NCI-H524 (cell line): Measurements from ENCODE around the gene CSF3.

Experiments
- DNase-seq, 2 experiments: peaks; one replicate each; lab custom pipeline; 2025; lab: John Stamatoyannopoulos, UW

The CSF3 gene

DNA sequence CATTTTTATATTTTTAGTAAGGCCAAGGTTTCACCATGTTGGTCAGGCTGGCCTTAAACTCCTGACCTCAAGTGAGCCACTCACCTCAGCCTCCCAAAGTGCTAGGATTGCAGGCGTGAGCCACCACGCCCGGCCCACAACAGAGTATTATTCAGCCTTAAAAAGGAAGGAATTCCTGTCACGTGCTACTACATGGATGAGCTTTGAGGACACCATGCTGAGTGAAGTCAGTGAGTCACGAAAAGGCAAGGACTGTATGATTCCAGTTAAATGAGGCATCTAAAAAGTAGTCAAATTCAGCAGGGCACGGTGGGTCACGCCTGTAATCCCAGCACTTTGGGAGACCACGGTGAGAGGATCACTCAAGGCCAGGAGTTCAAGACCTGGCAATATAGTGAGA, 9.7 kb downstream of the CSF3 start:
- no peak for DNase-seq

DNA sequence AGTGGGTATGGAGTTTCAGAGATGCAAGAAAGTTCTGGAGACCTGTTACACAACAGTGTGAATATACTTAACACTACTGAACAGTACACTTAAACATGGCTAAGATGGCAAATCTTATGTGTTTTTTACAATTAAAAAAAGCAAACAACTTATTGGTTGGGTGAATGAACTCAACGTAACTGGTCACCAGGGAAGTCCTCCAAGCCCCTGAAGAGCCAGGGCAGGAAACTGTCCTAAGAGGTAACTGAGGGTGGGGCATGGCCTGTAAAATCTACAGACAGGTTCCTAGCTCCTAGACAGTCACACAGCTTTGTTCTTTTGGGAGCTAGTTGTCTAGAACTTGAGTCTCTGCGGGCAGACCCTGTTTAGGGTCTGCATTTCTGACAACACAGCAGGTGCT, 10.3 kb downstream of the CSF3 start:
- no peak for DNase-seq

DNA sequence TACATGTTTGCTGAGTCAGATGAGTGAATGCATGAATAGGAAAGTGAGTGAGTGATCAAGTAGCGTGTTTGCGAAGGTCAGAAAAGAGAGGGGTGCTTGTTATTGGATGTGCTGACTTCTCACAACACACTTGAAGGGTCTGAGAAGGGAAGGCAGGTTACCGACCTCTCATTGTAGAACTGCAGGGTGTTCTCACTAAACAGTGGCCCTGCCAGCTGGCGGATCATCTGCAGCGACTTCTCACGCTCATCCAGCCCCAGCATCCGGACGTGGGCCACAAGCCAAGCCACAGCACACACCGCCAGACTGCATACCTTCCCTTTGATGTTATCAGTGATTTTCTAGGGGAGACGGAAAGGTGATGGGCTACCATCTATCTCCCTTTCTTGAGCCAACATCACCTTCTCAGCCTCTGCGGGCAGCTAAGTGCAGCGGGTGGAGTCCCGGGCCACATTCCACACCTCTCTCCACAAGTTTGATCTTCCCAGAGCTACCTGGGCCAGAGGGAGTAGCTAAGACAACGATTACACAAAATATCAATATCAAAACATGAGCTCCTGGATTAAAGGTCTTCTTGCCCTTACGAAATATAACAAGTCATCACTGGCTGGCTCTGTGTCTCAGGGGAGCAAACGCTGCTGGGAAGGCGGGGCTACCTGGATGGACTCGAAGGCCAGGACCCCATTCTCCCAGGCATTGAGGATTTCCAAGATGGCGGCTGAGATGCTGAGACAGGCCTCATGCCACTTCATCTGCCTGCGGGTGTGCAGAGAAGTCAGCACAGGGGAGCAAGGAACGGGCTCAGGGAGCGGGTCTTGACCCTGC, 11.0 kb downstream of the CSF3 start:
- no peak for DNase-seq

DNA sequence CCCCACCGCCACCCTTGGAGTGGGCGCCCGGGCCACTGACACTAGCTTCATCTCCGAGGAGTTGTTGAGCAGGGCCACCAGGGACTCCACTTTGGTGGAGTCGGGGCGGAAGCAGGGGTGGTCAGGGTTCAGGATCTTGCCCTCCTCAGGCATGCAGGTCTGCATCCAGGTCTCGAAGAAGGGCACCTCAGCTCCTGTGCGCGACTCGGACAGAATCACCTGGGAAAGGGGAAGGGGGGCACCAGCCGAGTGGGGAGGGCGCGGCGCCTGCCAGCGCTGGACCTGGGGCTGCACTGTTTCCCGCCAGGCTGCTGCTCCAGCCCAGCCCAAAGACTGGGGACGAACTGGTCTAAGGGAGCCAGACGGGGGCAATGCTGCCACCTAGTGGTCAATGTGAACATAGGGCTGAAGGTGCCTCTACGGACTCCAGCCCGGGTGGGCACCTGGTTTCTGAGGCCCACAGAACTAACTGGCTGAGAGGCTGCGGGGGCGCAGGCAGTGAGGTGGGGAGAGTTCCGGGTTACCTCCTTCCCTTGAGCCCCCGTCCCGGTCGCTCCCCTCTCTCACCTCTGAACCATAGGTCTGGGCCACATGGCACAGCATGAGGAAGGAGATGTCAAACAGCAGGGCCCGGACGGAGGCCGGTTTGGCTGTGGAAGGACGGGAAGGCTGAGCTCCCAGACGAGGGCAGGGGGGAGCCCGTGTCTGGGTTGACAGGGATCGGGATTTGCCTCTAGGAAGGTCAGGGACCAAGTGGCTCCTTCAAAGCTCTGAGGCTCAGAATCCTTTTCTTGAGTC, 11.8 kb downstream of the CSF3 start:
- DNase-seq: peak; percentile 75 to 79

DNA sequence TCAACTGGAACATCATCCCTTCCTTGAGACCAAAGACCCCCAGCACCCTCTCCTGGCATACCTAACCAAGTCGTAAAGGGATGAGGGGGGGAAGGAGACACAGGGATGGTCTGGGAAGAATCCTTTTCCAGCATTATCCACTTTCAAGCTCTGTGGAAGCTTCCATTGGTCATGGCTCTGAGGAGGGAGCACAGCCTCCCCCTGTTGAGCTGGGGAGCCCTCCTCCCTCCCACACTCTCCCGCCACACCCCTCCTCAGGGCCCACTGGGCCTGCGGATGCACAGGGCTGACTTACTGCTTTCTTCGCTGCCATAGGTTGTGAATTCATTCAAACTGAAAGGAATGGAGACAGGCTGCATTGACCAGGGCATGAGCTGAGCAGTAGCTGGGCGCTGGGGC, 12.4 kb downstream of the CSF3 start:
- DNase-seq: no peak

DNA sequence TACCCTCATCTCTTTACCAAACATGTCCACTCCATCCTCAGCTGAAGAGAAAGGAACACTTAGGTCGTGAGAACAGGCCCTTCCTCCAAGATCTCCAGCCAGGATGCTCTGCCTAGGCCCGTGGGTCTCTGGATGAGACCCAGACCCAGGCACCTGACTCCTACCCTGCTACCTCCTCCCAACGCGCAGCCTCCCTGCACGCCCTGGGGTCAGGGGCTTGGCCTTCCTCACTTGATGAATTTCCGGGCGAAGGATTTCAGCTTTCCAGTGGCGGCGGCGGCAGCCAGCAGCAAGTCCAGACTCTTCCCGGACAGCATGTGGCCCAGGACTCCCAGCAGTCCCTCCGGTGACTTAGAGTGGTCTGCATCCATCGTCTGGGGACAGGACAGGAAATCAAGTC, 13.4 kb downstream of the CSF3 start:
- DNase-seq: no peak

DNA sequence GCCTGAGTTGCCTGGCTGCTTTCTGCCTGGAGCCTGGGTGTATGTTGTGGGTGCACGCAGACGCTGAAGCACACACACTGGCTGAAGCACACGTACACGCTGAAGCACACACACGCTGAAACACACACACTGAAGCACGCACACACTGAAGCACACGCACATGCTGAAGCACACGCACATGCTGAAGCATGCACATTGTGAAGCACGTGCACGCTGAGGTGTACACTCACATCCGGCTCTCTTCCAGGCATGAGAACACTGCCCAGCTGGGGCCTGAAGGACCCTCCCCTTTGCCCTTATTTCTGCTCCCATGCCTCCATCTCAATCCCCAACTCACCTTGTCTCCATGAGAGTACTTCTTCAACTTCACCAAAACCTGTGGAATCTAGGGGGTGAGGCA, 16.5 kb downstream of the CSF3 start:
- DNase-seq: no peak

DNA sequence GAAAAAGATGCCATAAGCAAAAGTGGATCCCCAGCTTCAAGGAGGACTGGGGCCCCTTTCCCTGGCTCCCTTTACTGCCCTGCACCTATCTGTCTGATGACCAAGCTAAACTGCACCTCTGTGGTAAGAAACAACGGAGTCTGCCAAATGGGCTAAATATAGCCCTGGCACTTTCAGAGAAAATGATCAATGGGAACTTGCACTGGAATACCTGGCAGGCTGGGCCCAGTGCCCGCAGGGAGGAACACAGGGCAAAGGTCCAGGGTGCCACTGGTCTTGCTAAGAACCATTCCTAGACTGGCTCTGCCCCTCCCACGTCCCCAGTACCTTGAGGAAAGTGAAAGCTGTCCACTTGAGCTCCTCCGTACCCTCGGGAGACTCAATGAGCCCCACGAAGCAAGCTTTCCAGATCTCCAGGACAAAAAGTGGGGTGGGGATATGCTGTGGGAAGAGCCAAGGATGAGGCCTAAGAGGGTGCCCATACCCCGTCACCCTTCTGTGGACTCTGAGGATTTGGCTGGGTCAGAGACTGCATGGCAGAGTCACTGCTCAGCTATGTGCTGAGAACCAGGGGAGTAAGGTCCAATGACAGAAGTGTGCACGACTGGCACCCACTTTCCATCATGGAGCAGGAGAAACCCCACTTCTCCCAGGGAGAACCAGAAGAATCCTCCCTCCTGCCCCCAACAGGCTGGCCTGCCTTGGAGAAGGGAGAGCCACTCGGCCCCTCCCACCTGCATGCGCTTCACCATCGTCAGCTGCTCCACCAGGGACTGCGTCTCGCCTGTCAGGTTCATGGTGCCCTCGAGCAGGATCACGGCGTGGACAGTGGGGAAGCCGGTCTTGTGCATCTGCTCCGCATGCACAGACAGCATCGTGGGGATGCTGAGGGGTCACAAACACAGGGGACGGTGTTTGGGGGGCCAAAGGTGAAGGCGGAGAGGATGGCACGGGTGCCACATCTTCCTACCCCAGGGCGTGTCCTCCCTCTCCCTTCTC, 17.4 kb downstream of the CSF3 start:
- no peak for DNase-seq

DNA sequence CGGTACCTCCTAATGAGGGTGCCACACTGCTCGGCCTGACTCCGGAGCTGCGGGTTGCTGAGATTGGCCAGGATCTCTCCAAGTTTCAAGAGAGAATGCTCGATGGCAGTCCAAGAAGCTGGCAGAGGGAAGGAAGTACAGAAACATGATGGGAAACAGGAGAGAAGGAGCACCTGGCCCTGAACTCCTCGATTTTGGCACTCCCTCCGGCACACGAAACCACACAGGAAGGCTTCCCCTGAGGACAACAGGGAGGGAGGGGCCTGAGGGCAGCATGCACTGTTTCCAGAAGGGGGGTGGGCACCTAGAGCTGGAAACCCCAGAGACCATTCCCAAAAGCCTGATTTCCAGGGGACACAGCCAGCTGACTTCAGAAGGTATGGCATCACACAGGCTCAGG, 18.1 kb downstream of the CSF3 start:
- DNase-seq: no peak

DNA sequence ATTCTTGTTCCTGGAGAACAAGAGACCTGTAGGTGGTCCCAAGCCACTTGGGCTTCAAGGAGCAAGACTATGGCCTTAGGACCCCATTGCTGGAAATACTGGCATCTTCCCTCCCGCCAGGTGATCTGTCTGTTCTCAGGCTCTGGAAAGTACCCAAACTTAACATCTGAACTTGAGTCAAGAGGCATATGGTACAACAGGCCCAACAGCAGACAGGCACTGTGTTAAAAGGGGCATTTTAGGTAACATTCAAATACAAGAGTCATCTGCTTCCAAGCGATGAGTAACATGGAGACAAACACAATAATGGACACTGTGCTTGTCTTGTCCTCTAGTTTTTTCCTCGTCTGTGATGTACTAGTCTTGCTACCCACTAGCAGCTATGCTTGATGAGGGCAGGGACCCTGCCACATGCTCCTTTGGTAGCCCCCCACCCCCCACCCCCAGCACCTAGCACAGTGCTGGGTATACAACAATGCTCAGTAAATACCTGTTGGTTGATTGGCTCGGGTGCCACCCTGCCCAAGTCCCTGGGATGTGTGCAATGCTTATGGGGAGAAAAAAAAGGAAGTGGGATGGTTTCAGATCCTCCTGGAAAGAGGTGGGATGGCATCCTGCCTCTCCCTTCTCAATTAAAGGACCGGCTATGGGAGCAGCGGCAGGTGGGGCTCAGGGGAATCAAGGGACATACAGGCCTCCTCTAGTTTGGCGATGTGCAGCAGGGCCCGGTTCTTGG, 19.4 kb downstream of the CSF3 start:
- DNase-seq: no peak

DNA sequence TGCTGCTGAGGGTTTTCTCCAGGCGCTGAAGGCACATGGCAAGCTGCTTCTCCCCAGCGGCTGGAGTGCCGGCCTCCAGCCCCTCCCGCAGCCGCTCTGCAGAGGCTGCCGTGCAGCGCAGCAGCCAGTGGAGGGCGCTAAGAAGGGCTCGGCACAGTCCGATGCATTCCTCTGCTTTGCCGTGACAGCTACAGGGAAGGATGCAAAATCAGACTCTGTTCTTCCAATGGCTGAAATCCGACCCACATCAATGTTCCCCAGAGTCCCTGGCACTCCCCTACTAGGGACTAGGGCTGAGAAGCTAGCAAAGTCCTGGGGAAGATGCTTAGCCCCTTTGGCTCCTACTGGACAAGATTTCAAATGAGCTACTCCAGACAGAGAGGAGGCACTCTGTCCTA, 19.9 kb downstream of the CSF3 start:
- DNase-seq: peak in 1 of 2 experiments; percentile 34

DNA sequence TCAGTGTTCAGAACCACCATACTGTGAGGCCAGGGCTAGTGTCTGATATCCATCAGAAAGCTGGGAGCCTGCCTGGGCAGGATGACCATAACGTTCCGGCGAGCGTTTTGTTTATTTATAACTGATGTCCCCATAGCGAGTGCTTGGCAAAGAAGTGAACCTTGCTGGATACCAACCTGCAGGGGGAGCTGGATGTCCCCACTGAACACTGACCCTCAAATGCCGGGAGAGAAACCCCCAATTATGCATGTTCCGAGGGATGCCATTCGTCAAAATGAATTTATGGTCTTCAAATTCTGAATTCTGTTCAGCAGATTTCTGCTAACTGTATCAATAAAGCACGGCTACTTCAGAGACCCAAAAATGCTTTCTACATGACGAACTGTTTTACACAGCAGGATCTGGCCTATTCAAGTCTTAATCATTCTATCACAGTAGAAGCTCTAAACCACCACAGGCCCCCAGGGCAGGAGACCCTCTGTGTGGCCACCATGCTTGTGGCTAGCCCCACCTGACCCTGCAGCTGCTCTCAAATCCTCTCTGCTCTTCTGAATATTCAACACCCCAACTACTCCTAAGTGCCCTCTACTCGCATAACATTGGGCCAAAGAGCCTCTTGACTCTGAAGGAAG, 23.8 kb downstream of the CSF3 start:
- no peak for DNase-seq

DNA sequence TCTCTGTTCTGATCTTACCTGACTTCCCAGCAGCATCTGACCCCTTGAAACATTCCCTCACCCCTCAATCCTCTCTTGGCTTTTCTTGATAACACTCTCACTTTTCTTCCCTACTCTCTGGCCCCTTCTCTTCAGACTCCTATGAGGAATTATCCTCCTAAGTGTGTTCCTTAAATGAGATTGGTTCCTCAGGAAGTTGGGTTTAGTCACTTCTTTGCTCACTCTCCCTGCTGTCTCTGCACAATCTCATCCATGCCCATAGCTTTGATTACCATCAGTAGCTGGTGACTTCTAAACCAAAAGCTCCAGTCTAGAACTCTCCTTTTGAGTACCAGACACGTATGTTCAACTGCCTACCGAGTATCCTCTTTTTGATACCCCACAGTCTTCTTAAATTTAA, 26.0 kb downstream of the CSF3 start:
- DNase-seq: no peak

DNA sequence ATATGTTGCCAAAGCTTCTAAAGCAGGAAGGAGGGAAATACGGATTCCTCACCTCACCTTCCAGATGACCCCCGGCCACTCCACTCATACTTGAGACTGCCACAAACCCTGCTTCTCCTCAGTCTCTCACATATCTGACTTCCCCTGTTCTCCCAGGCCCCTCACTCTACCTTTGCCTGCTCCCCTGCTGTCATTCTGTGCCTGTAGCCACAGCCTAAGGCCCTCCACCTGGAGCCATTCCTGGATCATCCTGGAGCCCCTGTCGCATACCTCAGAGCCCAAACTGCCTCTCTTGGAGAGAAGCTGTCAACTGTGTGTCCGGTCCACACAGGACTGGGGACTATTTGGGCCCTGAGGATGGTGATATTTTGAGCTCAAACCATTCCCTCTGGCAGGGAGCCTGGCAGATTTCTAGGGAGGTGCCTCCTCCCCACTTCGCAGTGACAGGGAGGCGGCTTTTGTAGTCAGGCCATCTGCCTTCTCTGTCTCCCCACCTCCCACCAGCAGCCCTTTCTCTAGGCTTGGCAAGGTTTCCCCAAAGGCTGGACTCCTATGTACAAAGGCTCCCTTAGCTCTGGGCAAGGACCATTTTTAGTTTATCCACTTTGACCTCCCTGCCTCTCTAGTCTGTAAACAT, 41.3 kb downstream of the CSF3 start:
- peak; percentile 26 to 44 for DNase-seq

DNA sequence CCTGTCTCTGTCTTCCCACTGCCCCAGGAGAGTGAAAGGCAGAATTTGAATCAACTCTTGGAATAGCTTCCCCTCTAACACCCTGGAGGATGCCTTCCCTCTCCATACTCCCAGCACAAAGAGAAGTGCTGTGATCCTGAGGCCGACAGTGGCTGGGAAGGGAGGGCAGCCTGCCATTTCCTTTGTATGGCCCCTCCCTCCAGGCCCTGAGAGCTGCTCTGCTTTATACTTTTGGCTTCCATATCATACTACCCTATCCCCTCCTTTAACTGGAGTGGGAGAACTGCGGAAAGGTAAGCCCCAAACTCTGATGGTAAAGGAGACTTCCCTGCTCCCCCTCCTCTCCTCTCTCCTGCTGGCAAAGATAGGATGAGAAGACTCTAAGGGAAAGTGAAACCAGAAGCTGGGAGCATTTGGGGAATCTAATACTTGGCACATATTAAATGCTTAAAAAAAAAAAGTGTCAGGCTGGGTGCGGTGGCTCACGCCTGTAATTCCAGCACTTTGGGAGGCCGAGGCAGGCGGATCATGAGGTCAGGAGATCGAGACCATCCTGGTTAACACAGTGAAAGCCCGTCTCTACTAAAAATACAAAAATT, 43.0 kb downstream of the CSF3 start:
- no peak for DNase-seq

DNA sequence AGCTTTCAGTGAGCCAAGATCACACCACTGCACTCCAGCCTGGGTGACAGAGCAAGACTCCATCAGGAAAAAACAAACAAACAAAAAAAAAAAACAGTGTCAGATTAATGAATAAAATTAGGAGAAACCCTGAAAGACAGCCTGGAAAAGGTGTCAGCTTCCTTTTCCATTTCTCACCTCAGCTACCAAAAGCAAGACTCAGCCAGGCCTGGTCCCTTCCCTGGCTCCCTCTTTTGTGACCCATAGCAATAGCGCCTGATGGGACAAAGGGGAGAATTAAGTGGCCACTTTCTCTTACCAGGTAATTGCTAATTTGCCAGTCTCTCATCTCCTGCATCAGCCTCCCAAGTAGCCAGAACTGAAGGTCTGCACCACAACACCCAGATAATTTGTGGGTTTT, 43.6 kb downstream of the CSF3 start:
- no peak for DNase-seq

DNA sequence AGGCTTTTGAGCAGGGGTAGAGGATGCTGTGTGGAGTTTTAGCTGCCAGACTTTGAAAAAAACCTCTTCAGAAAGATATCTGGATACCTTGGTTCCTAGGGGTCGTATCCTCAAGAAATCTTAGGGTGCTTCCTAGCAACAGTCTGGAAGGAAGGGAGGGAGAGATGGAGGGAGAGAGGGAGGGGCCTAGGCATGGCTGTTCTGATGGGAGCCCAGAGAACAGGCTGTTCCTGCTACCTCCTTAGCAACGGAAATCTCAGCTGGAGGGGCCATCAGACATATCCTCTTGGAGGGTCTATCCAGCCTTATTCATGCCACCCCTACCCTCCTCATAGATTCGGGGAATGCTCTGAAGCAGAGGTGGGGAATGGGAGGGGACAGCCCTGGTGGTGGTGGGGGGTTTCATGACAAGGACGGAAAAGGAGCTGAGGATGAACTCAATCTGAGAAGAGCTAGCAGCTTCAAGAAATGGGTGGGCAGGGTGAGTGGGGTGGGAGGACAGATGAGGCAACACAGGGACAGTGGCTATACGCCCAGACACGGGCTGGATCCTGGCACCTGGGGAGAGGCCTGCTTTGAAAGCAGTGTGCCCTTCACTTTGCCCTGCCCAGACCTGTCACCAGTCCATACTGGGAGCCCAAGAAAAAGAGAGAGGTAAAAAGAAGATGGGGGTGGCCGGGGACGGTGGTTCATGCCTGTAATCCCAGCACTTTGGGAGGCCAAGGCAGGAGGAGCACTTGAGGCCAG, 44.7 kb downstream of the CSF3 start:
- DNase-seq: no peak

DNA sequence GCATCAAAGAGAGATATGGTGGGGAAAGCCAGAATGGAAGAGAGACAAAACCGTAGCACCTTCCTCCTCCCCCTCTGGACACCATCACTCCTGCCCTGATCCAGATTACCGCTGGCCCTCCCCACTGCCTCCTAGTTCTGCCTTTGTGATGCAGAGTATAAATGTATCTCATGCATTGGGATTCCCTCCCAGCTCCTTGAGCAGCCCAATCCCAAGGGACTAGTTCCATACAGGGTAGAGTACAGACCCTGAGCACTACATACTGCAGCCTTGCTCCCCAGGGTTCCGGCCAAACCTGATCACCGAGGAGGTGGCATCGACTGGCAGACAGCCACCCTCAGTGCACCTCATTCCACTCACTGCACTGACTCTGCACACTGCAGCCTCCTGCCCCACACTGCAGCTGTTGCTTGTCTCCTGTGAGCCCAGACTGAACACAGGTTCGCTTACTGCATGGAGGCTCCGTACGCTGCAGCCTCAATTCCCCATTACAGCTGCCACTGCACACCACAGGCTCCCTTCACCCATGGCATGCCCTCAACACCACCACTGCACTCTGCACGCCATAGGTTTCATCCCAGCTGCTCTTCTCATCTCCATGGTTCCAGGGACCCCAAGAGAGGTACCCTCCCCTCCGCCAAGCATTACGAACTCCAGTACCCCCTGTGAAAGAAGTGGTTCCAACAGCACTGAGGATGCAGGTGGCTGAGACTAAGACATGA, 45.8 kb downstream of the CSF3 start:
- no peak for DNase-seq

DNA sequence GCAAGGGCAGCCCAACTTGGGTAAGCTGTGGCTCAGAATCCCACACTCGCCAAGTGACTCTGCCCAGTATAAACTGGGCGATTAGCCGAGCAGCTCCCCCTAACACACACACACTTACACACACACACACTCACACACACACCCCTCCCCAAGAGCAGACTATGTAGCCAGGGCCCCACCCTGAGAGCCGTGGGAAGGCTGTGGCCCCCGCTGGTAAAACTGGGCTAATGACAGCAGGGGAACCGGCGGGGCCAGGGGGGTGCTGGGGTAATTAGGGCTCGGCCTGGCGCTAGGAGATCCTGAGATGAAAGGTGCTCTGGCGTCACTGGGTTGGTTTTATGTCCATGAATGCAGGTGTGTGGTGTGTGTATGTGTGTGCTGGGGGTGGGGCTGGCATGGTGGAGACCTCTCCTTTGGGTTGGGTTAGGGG, 46.4 kb downstream of the CSF3 start:
- no peak for DNase-seq
